HG03575 (cell line): ENCODE data around the gene SPEM3.
"Not testable (repeated sequence)": the region's sequence is repeated elsewhere in the genome, so short reads cannot be mapped to it uniquely, and the experiment has no call there.

Source experiments
- ATAC-seq: cut with Tn5 transposase; IDR thresholded peaks from one replicate; pipeline ENCODE4 v1.9.1; 2021; ENCODE audit not compliant: unreplicated experiment, insufficient number of reproducible peaks, low FRiP score; ENCODE audit errors: extremely low read depth

SPEM3 gene

GRCh38 chr17:7481275-7481674 is 52.6 kb downstream of the SPEM3 start, which contains the start of gene SLC35G6:
TSS of gene SLC35G6 (plus strand) at chr17:7481446. CDS start at chr17:7481517, 71 bp downstream.
- ATAC-seq, result not testable (repeated sequence)

GRCh38 chr17:7481842-7482741 is 53.4 kb downstream of the SPEM3 start:
- not testable (repeated sequence) for ATAC-seq
